IPS DF 4.7 (cell line): ENCODE measurements around the gene ENAH.
"Not testable (repeated sequence)": the region's sequence is repeated elsewhere in the genome, so short reads cannot be mapped to it uniquely, and the experiment has no call there.

Source experiments
- DNase-seq: peaks from one replicate; pipeline ENCODE4 v3.0.0-alpha.2; 2013; ENCODE audit warnings: low spot score; ENCODE audit errors: extremely low read depth

Gene ENAH

DNA sequence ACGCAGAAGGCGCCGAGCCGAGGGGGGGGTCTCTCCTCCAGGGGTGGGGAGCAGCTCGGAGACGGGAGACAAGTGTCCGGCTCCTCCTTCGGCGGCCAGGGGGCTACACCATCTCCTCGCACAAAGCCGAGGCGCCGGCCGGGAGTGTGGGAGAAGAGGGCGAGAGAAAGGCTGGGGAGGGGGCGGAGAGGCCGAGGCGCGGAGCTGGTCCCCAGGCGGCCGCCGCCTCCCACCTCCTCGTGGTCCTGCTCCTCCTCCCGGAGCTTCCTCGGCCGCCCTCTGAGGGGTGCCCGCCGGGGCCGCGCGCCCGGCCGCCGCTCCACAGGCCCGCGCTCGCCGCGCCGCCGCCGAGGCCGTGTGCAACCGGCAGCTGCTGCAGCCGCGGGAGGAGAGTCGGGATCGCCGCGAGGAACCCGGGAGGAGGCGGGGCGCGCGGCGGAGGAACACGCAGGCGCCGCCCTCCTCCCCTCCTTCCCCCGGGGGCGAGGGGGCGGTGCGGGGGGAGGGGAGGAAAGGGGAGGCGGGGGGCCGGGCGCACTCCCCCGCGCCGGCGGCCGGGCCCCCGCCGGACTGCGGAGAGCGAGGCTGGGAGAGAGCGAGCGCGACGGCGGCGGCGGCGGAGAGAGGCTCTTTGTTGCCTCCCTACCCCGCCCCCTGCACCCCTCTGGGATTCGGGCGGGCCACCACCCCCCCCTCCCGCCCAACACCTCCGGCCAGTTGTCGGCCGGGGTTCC is at the start of gene ENAH:
Gene ENAH, minus strand, starts transcription at position 395 of the 734 bp plus-strand sequence. CDS start 433 bp downstream, outside the sequence.
- no peak for DNase-seq

DNA sequence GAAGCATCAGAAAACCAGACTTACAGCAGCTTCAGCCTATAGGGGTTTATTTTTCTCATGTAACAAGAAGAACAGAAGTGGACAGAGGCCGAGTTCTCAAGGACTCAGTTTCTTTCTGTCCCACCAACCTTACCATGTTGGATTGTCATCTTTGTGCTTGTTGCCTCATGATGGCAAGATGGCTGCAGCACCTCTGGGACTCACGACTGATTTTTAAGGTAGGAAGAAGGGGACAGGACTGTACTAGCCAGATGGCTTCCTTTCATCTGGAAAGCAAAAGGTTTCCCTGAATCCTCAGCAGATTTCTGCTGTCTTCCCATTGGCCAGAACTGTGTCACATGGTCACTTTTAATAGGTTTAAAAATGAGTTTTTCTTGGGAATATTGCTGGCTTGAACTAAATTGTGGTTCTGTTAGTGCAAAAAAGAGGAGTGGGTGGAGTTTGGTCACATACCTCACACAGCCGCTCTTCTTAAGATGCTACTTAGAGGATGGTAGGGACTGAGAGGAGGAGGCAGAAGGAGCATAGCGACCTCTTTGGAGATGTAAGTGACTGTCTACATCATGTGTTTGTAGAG is 48.1 kb upstream of the ENAH start:
- no peak for DNase-seq

DNA sequence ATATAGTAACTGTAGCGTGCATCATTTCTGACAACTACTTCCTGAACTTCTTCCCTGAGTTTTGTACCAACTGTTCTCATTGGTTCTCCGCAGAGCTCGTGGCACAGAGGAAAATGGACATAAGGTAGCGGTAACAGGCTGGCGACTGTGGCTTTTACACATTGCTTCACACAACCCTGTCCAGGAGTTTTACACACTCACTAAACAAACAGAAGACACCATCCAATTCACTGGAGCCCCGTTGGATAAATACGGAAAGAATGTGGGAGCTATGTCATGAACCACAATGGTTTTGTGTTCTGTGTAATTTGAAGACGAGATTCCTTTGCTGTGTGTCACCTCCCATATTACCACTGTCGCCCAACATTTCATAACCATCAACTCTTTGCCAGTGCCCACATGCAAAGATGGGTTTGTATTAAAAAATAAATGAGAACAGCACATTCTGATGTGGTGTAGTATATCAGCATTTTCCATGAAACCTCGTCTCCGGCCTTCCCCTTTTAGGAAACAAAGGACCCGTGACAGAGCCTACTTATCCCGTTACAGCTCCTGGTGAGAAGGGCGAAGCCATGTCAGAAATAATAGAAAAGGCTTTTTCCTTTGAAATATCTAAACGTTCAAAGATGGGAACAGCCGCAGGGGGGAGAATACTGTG is 47.4 kb upstream of the ENAH start:
- DNase-seq = no peak

DNA sequence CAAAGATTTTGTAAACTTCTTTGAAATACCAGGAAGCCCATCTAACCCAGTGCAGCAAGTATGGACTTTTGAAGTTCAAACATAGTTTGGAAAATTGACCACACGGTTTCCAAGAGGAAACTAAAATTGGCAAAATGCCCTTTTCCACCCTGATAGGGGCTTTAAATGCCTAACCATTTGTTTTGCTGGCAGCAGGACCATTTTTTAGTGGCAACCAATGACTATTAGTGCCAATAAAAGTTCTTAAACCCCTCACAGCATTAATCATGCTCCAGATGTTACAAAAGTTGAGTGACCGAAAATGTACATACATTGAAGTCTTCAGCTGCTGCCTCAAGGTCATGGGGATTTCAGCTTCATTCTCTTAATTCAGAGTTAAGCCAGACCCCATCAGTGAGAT is 46.4 kb upstream of the ENAH start:
- no peak for DNase-seq

DNA sequence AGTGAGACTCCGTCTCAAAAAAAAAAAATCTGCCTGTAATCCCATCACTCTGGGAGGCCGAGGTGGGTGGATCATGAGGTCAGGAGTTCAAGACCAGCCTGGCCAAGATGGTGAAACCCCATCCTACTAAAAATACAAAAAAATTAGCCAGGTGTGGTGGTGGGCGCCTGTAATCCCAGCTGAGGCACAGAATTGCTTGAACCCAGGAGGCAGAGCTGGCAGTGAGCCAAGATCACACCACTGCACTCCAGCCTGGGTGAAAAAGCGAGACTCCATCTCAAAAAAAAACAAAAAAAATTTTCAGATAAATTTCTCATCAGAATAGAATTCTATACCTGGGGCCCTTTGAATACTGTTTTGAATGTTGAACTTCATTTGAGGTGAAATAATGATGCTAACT is 45.3 kb upstream of the ENAH start:
- DNase-seq = not testable (repeated sequence)

DNA sequence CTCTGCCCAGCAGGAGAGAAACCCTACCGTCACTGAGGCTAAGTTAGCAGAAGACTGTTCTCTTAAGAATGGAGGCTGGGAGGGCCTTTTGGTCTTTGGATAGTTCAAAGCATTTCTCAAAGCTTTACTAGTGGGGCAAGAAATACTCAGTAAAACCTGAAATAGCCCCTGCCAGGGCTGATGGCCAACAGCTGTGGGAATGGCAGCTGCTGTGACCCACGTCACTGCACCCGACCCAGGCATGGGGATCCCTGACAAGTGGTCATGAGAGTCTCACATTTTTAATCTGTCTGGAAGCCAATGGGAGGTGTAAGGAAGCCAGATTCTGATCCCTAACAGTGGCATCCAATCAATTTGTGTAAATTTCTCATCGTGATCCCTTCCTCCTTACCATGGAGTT is 44.5 kb upstream of the ENAH start:
- DNase-seq = no peak

DNA sequence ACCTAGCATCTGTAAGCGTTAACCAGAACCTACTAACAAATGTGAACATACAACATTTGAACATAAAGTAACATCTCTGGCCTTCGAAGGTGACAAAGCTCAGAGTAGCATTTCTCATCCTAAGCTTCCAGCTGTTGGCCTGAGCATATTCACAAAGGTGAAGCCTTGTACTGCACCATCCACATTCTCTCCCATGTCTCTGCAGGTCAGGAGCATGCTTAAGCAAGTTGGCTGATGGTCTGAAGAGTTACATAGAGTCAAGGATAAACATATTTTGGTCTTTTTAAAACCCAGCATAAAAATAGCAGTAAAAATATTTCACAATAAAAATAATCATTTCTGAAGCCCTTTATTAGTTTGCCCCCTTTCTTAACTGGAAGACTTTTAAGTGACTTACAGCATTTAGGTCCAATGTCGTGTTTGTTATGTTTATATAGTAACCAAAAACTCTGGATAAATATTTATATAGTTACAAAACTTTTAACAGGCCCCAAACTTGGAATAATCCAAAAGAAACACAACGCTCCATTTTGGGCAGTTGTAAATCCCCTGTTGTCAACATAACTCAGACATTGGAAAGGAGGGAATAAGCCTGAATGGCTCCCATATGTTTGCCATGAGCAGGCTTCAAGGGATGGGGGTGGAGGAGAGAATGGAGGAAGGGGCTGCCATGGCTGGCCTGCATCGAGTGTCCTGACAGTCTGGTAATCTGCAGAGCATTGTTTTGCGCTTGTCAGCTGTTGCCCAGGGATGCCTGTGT is 42.8 kb upstream of the ENAH start:
- DNase-seq = no peak

DNA sequence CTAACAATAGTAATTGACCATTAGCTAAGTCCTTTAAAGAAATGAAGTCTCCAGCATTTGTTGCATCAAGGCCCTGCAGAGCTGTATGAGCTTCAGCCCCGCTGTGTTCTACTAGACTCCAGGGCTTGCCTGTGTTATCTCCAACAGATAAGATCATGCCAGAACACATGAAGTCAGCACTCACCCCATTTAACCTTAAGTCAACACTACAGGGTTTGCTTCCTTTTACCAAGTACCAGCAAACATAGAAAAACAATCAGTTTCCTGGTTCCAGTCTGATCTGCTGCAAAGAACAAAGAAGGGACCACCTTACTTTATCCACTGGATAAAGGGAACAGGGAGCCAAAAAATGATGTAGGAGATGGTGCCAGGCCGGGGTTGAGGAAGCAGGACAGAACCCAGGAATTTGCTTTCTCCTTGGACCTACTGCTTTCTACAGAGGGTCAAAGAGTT is 41.3 kb upstream of the ENAH start:
- no peak for DNase-seq

DNA sequence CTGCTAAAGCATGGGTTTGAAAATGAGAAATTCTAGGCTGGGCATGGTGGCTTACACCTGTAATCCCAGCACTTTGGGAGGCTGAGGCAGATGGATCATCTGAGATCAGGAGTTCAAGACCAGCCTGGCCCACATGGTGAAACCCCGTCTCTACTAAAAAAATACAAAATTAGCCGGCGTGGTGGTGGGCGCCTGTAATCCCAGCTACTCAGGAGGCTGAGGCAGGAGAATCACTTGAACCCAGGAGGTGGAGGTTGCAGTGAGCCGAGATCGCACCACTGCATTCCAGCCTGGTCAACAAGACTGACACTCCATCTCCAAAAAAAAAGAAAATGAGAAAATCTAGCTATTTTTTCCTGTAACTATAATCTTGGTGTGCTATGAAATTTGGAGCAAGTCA is 40.8 kb upstream of the ENAH start:
- not testable (repeated sequence) for DNase-seq

DNA sequence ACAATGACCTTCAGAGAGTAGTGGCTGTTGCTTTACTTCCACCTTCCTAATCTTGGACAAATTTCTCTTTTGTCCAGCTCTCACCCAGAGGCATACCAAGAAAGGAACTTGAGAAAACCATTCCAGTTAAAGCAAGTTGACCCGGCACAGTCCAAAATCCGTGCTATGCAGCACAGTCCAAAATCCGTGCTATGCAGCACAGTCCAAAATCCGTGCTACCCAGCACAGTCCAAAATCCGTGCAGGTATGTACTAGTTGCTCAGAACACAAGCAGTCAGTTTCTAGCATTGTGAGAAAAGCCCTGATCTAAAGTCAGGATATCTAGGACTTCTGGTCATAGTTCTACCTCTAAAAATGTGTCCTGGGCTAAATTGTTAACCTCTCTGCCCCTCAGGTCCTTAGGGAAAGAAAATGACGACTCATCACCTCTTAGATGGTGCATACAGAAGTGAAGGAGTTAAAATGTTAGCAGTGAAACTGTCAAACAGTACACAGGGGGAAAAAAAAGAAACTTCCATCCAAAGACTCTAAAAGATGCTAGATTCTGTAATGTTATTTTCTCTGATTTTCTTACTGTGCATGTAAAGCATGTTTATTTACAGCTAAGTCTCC is 40.3 kb upstream of the ENAH start:
- DNase-seq = no peak

DNA sequence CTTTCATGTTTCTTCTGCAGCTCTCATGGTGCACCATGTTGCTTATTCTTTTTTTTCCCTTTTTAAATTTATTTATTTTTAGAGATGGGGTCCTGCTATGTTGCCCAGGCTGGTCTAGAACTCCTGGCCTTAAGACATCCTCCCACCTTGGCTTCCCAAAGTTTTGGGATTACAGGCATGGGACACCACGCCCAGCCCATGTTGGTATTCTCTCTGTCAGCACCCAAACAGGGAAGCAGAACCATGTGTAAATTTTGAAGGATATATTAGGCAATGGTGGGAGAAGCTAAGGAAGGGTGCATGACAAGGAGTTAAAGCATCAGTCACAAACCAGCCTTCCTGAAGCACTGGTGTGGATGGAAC is 39.6 kb upstream of the ENAH start:
- DNase-seq = no peak

DNA sequence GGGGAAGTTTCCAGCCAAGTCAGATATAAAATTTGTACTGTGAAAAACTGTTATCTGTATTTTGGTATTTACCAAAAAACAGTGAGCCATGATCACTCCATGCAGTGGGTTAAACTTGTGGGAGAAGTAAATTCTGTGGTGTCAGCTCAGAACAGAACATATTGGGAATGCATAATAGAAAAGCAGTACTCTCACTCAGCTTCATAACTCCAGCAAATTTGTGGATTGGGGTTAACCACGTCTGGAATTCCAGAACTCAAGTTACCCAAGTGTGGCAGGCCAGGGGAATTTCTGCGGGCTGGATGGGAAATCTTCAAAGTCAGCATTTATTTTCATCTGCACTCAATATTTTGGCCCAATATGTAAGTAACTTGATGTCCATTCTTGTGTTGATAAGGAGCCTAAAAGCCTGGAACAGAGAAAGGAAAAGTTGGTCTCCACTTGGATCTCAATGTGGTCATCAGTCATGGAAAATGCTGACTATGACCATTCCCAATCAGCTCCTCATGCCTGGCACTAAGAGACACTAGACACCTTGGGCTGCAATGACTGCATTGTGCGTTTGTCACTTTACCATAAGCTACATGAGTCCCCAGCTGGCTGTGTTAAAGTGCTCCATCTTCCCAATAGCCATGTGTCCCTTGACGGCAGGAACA is 39.1 kb upstream of the ENAH start:
- no peak for DNase-seq

DNA sequence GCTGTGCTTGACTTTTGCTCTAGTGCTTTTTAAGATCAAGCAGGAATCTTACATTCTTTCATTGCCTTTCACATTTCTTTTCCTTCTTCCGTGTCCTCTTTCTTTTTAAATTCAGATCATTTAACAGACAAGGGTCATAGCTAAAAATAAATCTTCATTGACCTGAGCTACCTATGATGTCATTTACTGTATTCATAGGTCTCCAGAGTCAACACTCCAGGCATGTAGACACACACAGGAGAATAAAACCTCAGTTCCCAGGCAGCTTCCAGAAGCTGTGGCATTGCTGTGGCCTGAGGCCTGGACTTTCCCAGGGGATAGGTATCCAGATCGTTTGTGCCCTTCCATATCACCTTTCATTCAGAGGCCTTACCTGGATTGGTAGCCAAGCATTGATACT is 38.5 kb upstream of the ENAH start:
- no peak for DNase-seq

DNA sequence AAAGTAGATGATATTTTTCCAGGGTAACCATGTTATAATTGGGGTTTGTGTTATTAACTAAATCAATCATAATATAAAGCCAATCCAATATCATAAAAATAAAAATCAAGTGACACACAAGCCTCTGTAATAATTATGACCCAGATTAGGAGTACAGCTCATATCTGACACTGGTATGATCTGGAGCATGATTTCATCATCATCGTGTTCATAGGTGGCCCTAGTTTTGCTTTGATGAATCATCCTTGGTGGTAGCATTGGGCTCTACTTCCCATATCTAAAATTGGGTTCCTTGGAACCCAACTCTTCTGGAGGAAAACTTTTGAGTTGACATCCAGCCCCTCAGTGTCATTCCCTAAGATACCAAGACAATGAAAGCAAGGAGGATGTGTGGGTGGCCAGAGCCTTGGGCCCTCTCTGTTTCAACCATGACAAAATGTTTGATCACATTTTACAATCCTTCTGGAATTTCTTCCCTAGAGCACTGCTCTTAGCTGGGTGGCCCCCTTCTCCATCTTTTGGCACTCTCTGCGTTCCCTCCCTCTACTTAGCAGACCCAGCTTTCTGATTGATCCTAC is 37.0 kb upstream of the ENAH start:
- no peak for DNase-seq

DNA sequence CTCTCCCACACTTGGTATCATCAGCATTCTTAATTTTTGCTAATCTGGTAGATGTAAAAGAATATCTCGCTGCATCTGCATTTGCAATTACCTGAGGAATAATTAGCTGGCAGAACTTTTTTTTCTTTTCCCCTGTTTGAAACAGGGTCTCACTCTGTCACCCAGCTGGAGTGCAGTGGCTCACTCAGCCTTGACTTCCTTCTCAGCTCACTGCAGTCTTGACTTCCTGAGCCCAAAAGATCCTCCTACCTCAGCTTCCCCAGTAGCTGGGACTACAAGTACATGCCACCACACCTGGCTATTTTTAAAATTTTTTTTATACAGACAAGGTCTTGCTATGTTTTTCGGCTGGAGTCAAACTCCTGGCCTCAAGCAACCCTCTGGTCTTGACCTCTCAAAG is 35.4 kb upstream of the ENAH start:
- DNase-seq = no peak

DNA sequence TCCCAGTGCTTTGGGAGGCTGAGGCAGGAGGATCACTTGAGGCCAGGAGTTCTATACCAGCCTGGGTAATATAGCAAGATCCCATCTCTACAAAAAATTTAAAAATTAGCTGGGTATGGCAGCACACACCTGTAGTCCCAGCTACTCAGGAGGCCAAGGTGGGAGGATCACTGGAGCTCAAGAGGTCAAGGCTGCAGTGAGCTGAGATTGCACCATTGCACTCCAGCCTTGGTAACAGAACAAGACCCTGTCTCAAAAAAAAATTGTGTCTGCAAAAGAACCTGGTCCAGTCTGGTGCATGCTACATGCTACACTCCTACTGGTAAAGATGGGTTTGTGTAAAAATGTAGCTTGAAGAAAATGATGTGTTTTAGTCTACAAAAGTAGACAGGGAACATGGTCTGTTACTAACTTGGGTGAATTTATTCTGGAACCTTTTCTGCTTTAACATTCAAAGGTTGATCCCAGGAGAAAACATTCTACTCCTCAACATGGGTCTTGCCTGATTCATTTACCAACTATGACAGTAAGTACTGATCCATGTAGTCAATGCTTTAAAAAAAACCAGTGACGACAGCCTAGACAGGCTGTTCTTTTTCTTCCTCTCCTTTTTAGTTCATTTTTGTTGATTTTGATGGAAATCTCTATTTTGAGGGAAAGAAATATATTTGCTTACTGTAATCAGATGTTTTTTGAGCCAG is 32.7 kb upstream of the ENAH start:
- DNase-seq = no peak

DNA sequence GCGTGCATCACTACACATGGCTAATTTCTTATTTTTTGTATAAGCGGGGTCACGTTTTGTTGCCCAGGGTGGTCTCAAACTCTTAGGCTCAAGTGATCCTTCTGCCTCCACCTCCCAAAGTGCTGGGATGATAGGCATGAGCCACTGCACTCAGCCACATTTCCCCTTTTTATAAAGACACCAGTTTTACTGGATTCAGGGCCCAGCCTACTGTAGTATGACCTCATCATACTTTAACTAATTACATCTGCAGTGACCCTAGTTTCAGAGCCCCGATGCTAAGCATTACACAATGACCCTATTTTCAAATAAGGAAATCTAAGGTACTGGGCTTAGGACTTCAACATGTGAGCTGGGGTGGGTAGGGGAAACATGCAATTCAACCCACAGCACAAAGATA is 31.8 kb upstream of the ENAH start:
- DNase-seq = no peak

DNA sequence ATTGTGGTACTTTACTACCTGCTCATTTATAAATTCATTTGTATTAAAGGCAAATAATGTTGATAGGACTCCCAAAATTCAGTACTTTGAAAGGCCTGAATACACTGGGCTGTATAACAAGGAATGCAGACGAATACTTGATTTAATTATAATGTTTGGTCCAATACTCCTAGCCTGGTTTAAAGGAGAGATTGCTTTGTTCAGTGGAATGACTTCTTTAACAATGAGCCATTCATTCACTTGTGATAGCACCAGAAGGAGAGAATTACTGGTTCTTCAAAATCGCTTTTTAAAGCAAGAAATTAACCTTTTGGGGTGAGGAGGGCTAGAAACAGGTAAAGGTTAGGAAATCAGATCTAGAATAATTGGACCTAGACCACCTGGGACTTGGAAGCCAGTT is 28.3 kb upstream of the ENAH start:
- DNase-seq = no peak

DNA sequence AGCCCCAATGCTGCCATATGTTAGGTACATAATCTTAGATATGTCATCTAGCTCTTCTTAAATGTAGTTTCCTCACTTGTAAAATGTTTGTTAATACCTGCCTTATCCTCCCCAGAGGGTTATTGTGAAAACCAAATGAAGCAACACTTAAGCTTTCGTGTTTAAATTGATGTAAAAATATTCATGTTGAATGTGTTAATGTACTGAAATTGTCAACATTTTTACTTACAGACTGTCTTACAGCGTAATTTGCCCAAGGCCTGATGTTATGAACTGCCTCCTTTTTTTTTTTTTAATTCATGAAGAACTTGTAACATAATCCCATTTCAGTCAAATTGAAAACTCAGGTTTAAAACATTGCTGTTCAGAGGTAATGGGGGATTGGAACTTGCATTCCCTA is 25.6 kb upstream of the ENAH start:
- no peak for DNase-seq
